Fibroblast of lung (primary cell): ENCODE results near the gene SRGAP1.

Source experiments
- EZH2 ChIP-seq: IDR thresholded peaks from 2 replicates; pipeline ENCODE4 v1.5.1; 2012; ENCODE audit warnings: low read length, control low read depth, mild to moderate bottlenecking; ENCODE audit errors: missing control alignments
- TF ChIP-seq, protein P1 (sequence below), 2 donors: IDR thresholded peaks in 1 of 2; conservative IDR thresholded peaks in 1 of 2; 1 replicate in 1 of 2; 2 replicates in 1 of 2; pipeline ENCODE4 v1.5.1; 2011 to 2012; ENCODE audit warnings: low read length in 2 of 2, control low read depth in 1 of 2, inconsistent platforms in 1 of 2, low read depth in 1 of 2, mild to moderate bottlenecking in 1 of 2

- TF ChIP-seq, protein P1, sequence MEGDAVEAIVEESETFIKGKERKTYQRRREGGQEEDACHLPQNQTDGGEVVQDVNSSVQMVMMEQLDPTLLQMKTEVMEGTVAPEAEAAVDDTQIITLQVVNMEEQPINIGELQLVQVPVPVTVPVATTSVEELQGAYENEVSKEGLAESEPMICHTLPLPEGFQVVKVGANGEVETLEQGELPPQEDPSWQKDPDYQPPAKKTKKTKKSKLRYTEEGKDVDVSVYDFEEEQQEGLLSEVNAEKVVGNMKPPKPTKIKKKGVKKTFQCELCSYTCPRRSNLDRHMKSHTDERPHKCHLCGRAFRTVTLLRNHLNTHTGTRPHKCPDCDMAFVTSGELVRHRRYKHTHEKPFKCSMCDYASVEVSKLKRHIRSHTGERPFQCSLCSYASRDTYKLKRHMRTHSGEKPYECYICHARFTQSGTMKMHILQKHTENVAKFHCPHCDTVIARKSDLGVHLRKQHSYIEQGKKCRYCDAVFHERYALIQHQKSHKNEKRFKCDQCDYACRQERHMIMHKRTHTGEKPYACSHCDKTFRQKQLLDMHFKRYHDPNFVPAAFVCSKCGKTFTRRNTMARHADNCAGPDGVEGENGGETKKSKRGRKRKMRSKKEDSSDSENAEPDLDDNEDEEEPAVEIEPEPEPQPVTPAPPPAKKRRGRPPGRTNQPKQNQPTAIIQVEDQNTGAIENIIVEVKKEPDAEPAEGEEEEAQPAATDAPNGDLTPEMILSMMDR (conservative IDR thresholded peaks at IDR 0.05 in 1 of 2, IDR thresholded peaks at IDR 0.05 in 1 of 2; ENCODE audit: low read depth in 1 of 2, low read length in 2 of 2) = no peak
- TF ChIP-seq EZH2 = no peak
Observed at GRCh38 chr12:64065881-64066451, 221.5 kb downstream of the SRGAP1 start.
